Astrocyte of the cerebellum (primary cell): ENCODE measurements around the gene XRN2.

Experiments
- DNase-seq: peaks from one replicate; pipeline ENCODE4 v3.0.0-alpha.2; 2011; ENCODE audit warnings: low read depth
- H3K4me3 ChIP-seq: 2 replicates; pipeline ENCODE4 v1.5.1; 2011; ENCODE audit warnings: mild to moderate bottlenecking, low read depth, low read length, moderate library complexity
- CTCF ChIP-seq: IDR thresholded peaks from 2 replicates; pipeline ENCODE4 v1.5.1; 2012; ENCODE audit warnings: low read length, low read depth, moderate library complexity, mild to moderate bottlenecking; ENCODE audit errors: missing control alignments
- in situ Hi-C: cut with HindIII; loops from 2 replicates; pipeline ENCODE4 v1.10.0; 2017; ENCODE audit warnings: low sequenced_read_pairs

The XRN2 gene

DNA sequence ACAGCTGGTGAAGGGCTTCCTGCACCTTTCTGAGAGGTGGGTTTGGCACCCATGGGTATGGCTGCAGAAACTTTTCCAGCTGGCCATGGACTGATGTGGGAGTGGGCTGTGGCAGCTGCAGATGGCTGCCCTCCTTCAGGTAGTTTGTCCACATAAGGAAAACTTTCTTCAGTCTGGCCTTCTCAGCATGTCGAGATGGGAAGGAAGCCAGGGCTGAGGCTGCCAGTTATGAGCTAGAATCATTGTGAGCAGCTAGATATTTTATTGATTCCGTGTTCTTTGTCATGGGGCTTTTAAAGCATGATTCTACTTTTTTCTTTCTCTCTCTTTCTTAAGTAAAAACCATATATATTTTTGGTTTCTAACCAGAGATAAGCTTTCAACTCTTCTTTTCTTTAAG lies 77.6 kb downstream of the XRN2 start:
- H3K4me3 ChIP-seq = no peak overlapping the region
- DNase-seq = no peak
- TF ChIP-seq CTCF = no peak
- in situ Hi-C loops = no loop called here

DNA sequence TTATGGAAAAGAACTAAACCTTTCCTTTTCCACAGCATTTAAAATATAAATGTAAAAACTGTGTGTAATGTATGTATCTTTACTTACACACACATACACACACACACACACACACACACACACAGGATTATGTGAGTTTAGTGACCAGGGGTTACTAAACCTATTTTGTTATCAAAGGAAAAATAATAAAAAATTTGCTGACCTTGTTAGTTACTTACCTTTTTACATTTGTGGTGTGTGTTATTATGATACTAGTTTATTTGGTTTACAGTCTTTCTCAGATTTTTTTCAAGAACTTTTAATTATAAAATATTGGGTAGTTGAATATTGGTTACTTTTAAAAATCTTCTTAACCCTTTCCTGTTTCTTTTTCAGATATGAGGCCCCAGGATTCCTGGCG lies 78.5 kb downstream of the XRN2 start:
- no peak for TF ChIP-seq CTCF
- H3K4me3 ChIP-seq = no peak overlapping the region
- in situ Hi-C loops = no loop called here
- DNase-seq = no peak

GRCh38 chr20:21384308-21384892 lies 81.3 kb downstream of the XRN2 start:
- TF ChIP-seq CTCF = no peak
- H3K4me3 ChIP-seq = no peak overlapping the region
- DNase-seq = no peak
- in situ Hi-C loops = no loop called here

GRCh38 chr20:21386111-21386510 lies 83.0 kb downstream of the XRN2 start:
- H3K4me3 ChIP-seq = no peak overlapping the region
- in situ Hi-C loops = no loop called here
- no peak for TF ChIP-seq CTCF
- DNase-seq = no peak

DNA sequence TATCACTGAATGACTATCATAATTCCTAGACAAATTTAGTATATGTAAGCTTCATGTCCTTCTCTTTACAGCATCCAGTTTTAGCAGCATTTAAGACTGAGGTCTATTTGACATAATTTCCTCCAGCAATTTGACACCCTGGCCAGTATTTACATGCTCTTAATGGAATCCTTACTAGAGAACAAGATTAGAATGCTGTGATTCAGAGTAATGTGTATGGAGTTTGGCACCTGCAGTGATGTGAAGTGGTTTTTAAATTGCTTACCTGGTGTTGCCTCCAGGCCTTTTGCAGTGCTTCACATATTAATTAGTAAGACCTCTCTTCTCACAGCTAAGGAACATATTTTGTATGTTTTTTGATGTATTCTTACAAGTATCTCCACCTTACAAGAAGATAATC lies 84.4 kb downstream of the XRN2 start:
- DNase-seq = no peak
- no peak for TF ChIP-seq CTCF
- no peak overlapping the region for H3K4me3 ChIP-seq
- in situ Hi-C loops = no loop called here

DNA sequence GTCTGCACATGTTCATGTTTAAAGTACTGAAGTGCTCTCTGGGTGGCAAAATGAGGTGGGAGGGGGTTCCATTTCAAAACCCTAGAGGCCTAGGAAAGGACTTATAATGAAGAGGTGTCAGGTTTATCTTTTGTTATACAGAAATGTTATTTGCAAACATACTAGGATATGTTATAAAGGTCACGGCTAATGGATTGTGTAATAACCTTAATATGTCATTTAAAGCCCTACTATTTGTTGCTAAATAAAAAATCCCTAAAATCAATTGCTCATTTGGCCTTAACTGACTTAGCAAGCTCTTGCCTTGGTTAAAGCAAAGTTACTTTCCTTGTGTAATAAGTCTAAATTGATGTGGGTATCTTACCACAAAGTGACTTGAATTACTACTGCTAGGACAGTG lies 85.4 kb downstream of the XRN2 start:
- H3K4me3 ChIP-seq = no peak overlapping the region
- in situ Hi-C loops = no loop called here
- no peak for DNase-seq
- TF ChIP-seq CTCF = no peak

DNA sequence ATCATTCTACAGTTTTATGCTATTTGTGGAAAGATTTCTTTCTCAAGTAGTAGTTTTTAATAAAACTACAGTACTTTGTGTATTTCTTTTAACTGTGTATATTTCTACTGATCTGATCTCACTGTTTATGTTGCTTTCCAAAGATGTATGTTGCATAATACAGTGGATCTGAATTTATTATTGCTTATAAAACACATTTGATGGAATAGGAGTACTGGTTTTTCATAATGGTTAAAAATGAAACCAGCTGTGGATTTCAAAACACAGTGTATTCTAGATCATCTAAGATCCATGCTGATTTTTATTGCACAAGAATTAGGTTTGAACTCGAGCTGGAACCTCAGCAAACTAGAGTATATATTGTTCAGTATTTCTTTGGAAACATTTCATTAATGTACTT lies 86.2 kb downstream of the XRN2 start:
- no peak for DNase-seq
- in situ Hi-C loops = no loop called here
- H3K4me3 ChIP-seq = no peak overlapping the region
- no peak for TF ChIP-seq CTCF
